Left lung (tissue), 10 donors: Measurements from ENCODE around the gene EFNA4. TPM values are rescaled to one million over a fixed set of nuclear protein-coding genes. Genes with fewer than 3 reads are reported as not detected.

ENCODE experiments used
- ATAC-seq: fragments of 200-7000 bp; cut with Tn5 transposase; one replicate; pipeline ENCODE4 v1.9.1; 2020; ENCODE audit warnings: moderate library complexity
- DNase-seq, 4 donors: peaks; one replicate each; pipeline ENCODE4 v3.0.0-alpha.2; 2013 to 2020
- H3K27ac ChIP-seq, 2 donors: fragments of 200-600 bp; sonication (generic) in 1 of 2; one replicate each; pipeline versions ENCODE4 v1.5.0 to v1.8.0; 2020 to 2021
- H3K27me3 ChIP-seq, 2 donors: fragments of 200-600 bp; sonication (generic) in 1 of 2; one replicate each; pipeline versions ENCODE4 v1.5.0 to v1.8.0; 2020 to 2021
- H3K36me3 ChIP-seq, 2 donors: fragments of 200-600 bp; sonication (generic) in 1 of 2; one replicate each; pipeline versions ENCODE4 v1.5.0 to v1.8.0; 2020 to 2021
- H3K4me1 ChIP-seq, 2 donors: fragments of 200-600 bp; one replicate each; pipeline ENCODE4 v1.8.0; 2021
- H3K4me3 ChIP-seq, 2 donors: fragments of 200-600 bp; sonication (generic) in 1 of 2; one replicate each; pipeline versions ENCODE4 v1.5.0 to v1.8.0; 2020 to 2021; ENCODE audit warnings: mild to moderate bottlenecking in 1 of 2
- H3K9me3 ChIP-seq, 2 donors: fragments of 200-600 bp; sonication (generic) in 1 of 2; one replicate each; pipeline versions ENCODE4 v1.5.0 to v1.8.0; 2020 to 2021
- intact Hi-C, 2 donors: fragments of 100-400 bp; cut with DNase I; formaldehyde crosslinking; loops; one replicate each; pipeline versions ENCODE4 v1.11.2 to v1.14.2; 2022
- polyA plus RNA-seq, 6 donors: library from polyadenylated mRNA; unstranded; fragments of 120-200 nt; gene quantifications; one replicate each; pipeline ENCODE4 v1.2.1, GENCODE V29; 2013; ENCODE audit not compliant: insufficient read length in 6 of 6
- total RNA-seq, 2 donors: library from RNA; stranded (reverse); fragmentation: NEBNext Ultra II Directional; extraction: Animal tissue kit (Norgen Biotek cat#: 25700); gene quantifications; one replicate each; pipeline ENCODE4 v1.2.1, GENCODE V29; 2021
- TF ChIP-seq, protein P1 (sequence below), 2 donors: fragments of 200-600 bp; sonication (generic) in 1 of 2; IDR thresholded peaks; one replicate each; pipeline versions ENCODE4 v1.5.0 to v1.8.0; 2021; ENCODE audit warnings: antibody characterized with exemption in 2 of 2
- donor health status: DM: no; HTN: yes; CAD: no.
- donor health status: DM: no; HTN: no; CAD: no.

The EFNA4 gene
- total and polyA plus RNA-seq, 8 donors, result 8.6 to 23.1 (median 21.8) TPM

DNA sequence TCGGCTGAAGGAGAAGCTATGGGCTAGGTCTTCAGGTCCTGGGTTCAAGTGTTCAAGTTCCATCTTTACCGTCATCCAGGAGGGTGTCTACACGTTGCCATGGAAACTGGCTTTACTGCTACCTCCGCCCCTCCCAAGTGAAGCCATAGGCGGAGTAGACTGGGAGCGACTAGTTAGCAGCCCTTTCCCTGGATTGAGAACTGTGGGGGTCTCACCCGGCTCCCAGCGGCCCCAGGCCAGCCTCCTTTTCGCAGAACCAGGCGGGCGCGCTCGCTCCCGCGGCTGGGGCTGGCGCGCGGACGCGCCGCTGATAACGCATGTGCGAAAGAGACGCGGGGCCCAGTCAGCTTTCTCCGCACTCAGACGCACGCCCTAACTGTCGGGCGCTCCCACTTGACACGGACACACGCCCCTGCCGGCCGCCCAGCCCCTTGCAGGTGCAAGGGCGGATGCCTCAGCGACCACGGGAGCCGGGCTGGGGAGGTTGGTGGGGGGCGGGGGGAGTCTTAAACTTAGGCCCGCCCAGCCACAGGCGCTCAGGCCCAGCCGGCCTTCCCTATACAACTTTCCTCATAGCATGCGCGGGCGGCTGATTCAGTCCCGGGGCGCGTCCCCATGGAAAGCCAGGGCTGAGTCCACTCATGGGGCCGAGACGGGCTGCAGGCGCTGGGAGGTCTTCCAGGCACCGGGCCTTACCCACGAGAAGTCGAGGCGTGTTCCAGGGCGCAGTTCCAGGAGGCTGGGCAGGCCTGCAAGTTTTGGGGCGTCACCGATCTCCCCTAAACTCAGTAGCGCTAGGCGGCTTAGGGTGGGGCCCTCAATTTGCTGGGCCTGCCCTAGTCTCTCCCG lies 7.4 kb downstream of the EFNA4 start:
- Histone ChIP-seq H3K4me1 (peaks cover 12 to 27% of the 10 kb centered on the region in 2 donors), H3K36me3 (peaks cover 0 to 25% of the 10 kb centered on the region in 2 donors), H3K4me3 (peak overlapping the region; percentile 39 to 40), H3K9me3 (no peaks in the 10 kb centered on the region), H3K27ac (peak overlapping the region in 1 of 2 donors; percentile 58), H3K27me3 (no peaks in the 10 kb centered on the region)
- intact Hi-C loops, result no loop called here
- TF ChIP-seq, protein P1, sequence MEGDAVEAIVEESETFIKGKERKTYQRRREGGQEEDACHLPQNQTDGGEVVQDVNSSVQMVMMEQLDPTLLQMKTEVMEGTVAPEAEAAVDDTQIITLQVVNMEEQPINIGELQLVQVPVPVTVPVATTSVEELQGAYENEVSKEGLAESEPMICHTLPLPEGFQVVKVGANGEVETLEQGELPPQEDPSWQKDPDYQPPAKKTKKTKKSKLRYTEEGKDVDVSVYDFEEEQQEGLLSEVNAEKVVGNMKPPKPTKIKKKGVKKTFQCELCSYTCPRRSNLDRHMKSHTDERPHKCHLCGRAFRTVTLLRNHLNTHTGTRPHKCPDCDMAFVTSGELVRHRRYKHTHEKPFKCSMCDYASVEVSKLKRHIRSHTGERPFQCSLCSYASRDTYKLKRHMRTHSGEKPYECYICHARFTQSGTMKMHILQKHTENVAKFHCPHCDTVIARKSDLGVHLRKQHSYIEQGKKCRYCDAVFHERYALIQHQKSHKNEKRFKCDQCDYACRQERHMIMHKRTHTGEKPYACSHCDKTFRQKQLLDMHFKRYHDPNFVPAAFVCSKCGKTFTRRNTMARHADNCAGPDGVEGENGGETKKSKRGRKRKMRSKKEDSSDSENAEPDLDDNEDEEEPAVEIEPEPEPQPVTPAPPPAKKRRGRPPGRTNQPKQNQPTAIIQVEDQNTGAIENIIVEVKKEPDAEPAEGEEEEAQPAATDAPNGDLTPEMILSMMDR (IDR thresholded peaks at IDR 0.05), result peak in 1 of 2 donors; percentile 48
- ATAC-seq (peak; percentile 92), DNase-seq (peak; percentile 62 to 92 (median 84))

DNA sequence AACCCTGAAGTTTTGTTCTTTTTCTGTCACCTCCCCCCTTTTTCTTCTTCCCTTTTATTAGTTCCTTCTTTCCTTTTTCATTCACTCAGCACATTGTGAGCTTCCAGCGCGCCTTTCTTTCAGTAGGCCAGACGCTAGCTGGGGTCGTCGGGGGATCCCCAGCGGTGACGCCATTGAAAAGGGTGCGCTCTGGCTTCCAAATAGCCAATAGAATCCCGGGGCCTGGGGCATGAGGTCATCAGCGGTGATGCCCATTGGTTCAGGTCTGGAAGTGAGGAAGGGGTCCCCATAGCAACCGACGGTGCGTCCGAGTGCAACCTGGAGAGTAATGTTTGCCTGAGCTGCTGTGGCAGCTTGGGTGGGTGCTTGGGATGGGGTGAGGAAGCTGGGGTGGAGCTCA lies 8.2 kb downstream of the EFNA4 start:
- intact Hi-C loops, result no loop called here
- no peak overlapping the region for H3K4me3 ChIP-seq
- ATAC-seq (no peak), DNase-seq (peak in 2 of 4 donors; percentile 63 to 68)
- TF ChIP-seq, protein P1 (IDR thresholded peaks at IDR 0.05), result no peak
- H3K27ac ChIP-seq, result no peak overlapping the region
- peaks cover 12 to 27% of the 10 kb centered on the region in 2 donors for H3K4me1 ChIP-seq
- peaks cover 0 to 25% of the 10 kb centered on the region in 2 donors for H3K36me3 ChIP-seq
- no peaks in the 10 kb centered on the region for H3K9me3 ChIP-seq
- H3K27me3 ChIP-seq, result no peaks in the 10 kb centered on the region

DNA sequence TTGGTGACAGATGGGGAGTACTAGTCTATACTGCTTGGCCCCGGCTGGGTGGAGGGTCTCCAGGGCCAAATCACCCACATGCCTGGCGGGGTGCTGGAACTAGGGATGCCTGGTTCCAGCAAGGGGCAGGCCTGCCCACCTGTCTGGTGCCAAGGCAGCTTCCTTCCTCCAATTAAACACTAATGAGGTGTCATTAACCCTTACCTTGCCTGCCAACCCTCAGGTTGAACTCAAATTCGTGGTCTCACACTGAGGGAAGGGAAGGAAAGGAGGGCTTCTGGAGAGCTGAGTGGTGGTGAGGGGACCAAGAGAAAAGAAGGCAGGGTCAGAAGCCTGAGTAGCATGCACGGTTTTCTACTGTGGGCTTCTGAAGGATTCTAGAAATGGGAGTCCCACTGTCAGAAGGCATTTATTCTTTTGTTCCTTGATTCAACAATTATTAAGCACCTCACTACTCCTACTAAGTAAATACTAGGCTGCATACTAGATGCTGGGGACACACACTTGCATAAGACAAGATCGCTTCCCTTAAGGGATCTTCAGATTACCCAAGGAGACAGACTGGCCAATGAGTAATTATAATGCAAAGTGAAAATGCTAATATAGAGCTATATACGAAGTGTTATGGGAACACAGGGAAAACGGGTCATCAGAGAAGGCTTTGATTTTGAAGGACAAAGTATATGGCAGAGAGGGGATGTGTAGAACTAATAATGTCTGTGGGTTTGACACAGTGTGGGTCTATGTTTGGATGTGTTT lies 9.2 kb downstream of the EFNA4 start:
- Histone ChIP-seq H3K27ac (no peak overlapping the region), H3K27me3 (no peaks in the 10 kb centered on the region), H3K4me3 (no peak overlapping the region), H3K36me3 (peaks cover 0 to 17% of the 10 kb centered on the region in 2 donors), H3K4me1 (peaks cover 12 to 27% of the 10 kb centered on the region in 2 donors), H3K9me3 (no peaks in the 10 kb centered on the region)
- ATAC-seq (no peak), DNase-seq (peak in 1 of 4 donors; percentile 28)
- TF ChIP-seq, protein P1 (IDR thresholded peaks at IDR 0.05), result no peak
- intact Hi-C loops, result no loop called here

DNA sequence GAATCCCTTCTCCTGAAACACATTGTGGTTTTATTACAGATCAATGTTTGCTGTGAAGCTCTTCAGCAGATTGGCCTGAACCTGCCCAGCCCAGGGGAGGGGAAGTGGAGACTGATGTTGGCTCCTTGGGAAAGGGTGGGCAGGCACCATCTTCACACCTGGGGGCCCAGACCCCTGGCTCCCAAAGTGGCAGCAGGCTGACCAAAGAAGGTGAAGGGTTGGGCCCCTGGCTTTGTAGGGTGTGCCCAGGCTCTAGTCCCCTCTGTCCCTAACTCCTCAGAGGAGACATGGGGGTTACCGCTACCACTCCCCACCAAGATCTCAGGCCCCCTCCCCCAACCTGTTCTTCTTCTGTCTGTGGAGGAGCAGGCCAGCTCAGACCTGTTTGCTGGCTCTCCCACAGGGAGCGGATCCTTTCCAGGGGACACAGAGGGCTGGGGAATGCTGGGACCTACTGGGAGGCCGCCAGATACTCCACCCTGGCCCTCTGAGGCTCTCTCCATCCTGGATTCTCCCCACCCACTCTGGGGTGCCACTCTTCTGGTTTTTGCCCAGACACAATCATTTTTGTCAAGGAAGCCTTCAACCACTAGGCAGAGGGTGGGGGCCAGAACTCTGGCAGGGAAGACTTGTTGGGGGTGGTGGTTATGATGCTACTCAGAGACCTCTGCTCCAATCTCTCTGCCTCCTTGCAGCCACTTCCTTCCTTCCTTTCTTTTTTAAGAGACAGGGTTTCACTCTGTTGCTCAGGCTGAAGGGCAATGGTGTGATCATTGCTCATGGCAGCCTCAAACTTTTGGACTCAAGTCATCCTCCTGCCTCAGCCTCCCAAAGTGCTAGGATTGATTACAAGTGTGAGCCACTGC lies 10.1 kb downstream of the EFNA4 start:
- Histone ChIP-seq H3K4me3 (no peak overlapping the region), H3K27me3 (peaks cover 0 to 8% of the 10 kb centered on the region in 2 donors), H3K4me1 (peaks cover 12 to 32% of the 10 kb centered on the region in 2 donors), H3K9me3 (no peaks in the 10 kb centered on the region), H3K27ac (no peak overlapping the region), H3K36me3 (peaks cover 0 to 11% of the 10 kb centered on the region in 2 donors)
- DNase-seq, result peak in 1 of 4 donors; percentile 34
- ATAC-seq, result no peak
- TF ChIP-seq, protein P1 (IDR thresholded peaks at IDR 0.05), result no peak
- intact Hi-C loops, result no loop called here
